Activated B cell treated with CpG ODN at 0.5 μM for 24 hours (primary cell): ENCODE data around the gene INSIG1. TPM values are rescaled to one million over a fixed set of nuclear protein-coding genes. Genes with fewer than 3 reads are reported as not detected.

Experiments used
- ATAC-seq: fragments of 200-7000 bp; cut with Tn5 transposase; one replicate; pipeline ENCODE4 v1.10.0; 2021; ENCODE audit warnings: low read depth, mild to moderate bottlenecking, moderate library complexity
- CTCF ChIA-PET: fragments of 350-600 bp; sonication (Branson Sonifier 250); formaldehyde crosslinking; loops from one replicate; lab custom pipeline; 2021; ENCODE audit warnings: antibody characterized with exemption; lab: Charles Lee
- POLR2A ChIA-PET: fragments of 350-600 bp; sonication (Branson Sonifier 250); formaldehyde crosslinking; loops from one replicate; lab custom pipeline; 2021; ENCODE audit warnings: antibody characterized with exemption; lab: Charles Lee
- DNase-seq: peaks from one replicate; pipeline ENCODE4 v3.0.0; 2022
- H3K27ac Mint-ChIP-seq: one replicate; pipeline ENCODE4 v1.8.0; 2020; ENCODE audit warnings: mixed read lengths
- H3K27me3 Mint-ChIP-seq: one replicate; pipeline ENCODE4 v1.8.0; 2021; ENCODE audit warnings: mixed read lengths
- H3K36me3 Mint-ChIP-seq: one replicate; pipeline ENCODE4 v1.8.0; 2021; ENCODE audit warnings: low read depth, mixed read lengths
- H3K4me1 Mint-ChIP-seq: one replicate; pipeline ENCODE4 v1.8.0; 2021; ENCODE audit warnings: mixed read lengths
- H3K4me3 Mint-ChIP-seq: one replicate; pipeline ENCODE4 v1.8.0; 2020; ENCODE audit warnings: mild to moderate bottlenecking, mixed read lengths
- H3K9me3 Mint-ChIP-seq: one replicate; pipeline ENCODE4 v1.8.0; 2020; ENCODE audit warnings: mixed read lengths
- CTCF ChIP-seq: fragments of 200-600 bp; IDR thresholded peaks from one replicate; pipeline ENCODE4 v1.8.0; 2022; ENCODE audit warnings: antibody characterized with exemption, mild to moderate bottlenecking
- intact Hi-C: fragments of 100-400 bp; cut with micrococcal nuclease; formaldehyde crosslinking; loops from one replicate; pipeline ENCODE4 v1.15.1; 2024
- total RNA-seq: library from RNA; stranded (reverse); gene quantifications from 2 replicates; pipeline ENCODE4 v1.2.3, GENCODE V29; 2022

INSIG1 gene
- total RNA-seq, 1 donor from 2014 or later = 79.6 TPM

DNA sequence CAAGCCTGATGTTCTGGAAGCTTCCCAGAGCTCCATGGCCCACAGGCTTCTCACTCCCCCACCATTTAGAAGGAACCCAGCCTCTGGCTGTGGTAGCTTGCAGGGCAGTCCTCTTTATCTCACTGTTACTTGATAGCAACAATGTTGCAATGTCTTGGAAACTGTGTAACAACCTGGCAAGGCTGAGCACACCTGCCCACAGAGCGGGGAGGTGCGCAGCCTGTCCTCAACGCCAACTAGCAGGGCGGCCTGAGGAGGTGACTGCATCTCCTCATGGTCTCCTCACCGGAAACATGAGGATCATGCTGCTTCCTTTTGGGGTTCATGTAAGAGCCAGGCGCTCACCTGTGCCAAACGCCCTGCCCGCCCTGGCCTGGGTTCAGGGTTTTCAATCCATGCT lies 43.7 kb upstream of the INSIG1 start:
- ChIA-PET POLR2A (no interaction called here), CTCF (no interaction called here)
- H3K27ac Mint-ChIP-seq = no peak overlapping the region
- no peak for ATAC-seq
- peaks cover 5% of the 10 kb centered on the region for H3K27me3 Mint-ChIP-seq
- H3K36me3 Mint-ChIP-seq = no peaks in the 10 kb centered on the region
- no peaks in the 10 kb centered on the region for H3K9me3 Mint-ChIP-seq
- H3K4me3 Mint-ChIP-seq = no peak overlapping the region
- TF ChIP-seq CTCF = no peak
- no peak for DNase-seq
- intact Hi-C loops = no loop called here
- no peaks in the 10 kb centered on the region for H3K4me1 Mint-ChIP-seq

DNA sequence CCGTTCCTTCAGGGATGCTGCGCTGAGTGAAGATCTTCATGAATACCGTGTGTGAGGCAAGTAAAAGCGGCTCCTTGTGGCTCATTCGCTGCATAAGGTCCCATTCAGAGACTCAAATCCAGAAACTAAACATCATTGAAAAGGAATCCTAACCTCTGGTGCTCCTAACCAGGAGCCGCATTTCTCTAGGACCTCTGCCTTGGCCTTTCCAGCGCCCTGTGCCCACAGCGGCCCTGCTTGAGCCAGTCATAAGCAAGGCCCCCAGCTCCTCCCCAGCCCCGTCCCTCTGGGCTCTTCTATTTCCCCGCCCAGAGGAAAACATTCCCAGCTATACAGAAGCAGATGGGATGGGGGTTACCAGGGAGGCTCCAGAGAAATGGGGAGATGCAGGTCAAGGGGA lies 42.6 kb upstream of the INSIG1 start:
- Mint-ChIP-seq H3K9me3 (no peaks in the 10 kb centered on the region), H3K4me3 (no peak overlapping the region), H3K27ac (no peak overlapping the region), H3K4me1 (no peaks in the 10 kb centered on the region), H3K27me3 (peaks cover 5% of the 10 kb centered on the region), H3K36me3 (no peaks in the 10 kb centered on the region)
- no peak for DNase-seq
- ChIA-PET CTCF (no interaction called here), POLR2A (no interaction called here)
- ATAC-seq = no peak
- intact Hi-C loops = no loop called here
- TF ChIP-seq CTCF = no peak

DNA sequence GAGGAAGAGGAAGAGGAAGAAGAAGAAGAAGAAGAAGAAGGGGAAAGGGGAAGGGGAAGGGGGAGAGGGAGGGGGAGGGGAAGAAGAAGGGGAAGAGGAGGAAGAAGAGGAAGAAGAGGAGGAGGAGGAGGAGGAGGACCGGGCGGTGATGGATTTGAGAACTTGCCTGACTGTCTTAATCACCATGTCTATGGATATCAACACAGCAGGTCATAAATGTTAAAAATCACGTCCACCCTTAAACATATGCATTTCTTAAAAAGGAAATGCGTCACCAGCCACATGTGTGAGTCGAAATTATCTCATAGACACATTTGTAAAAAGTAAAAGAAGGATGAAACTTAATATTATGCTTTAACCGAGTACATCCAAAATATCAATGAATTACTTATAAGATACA lies 42.1 kb upstream of the INSIG1 start:
- Mint-ChIP-seq H3K4me1 (no peaks in the 10 kb centered on the region), H3K9me3 (no peaks in the 10 kb centered on the region), H3K27me3 (peaks cover 5% of the 10 kb centered on the region), H3K4me3 (no peak overlapping the region), H3K27ac (no peak overlapping the region), H3K36me3 (no peaks in the 10 kb centered on the region)
- no peak for DNase-seq
- POLR2A ChIA-PET = no interaction called here
- intact Hi-C loops = no loop called here
- no peak for ATAC-seq
- TF ChIP-seq CTCF = no peak
- CTCF ChIA-PET = no interaction called here

DNA sequence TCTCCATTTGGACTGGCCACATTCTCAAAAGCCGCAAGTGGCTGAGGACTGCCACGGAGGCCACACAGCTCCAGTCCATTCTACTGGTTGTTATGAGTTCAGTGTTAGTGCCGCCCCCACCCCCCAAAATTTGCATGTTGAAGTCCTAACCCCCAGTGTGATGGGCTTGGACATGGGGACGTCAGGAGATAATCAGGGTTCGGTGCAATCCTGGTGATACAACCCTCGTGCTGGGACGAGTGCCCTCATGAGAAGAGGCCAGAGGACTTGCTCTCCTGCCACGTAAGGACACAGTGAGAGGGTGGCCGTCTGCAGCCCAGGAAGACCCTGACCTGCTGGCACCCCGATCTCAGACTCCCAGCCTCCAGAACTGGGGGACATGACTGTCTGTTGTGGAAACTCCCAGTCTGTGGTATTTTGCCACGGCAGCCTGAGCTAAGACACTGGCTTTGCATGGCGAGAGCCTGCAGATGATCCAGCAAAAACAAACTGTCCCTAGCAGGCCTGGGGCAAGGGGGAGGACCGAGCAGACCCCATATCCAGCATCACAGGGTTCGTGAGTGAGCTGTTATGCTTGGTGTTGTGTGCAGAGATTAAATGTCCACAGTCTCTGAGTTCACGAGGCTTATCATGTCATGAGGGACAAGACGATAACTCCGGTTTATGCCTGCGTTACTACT lies 41.5 kb upstream of the INSIG1 start:
- Mint-ChIP-seq H3K4me3 (no peak overlapping the region), H3K36me3 (no peaks in the 10 kb centered on the region), H3K4me1 (no peaks in the 10 kb centered on the region), H3K27me3 (peaks cover 5% of the 10 kb centered on the region), H3K27ac (no peak overlapping the region), H3K9me3 (no peaks in the 10 kb centered on the region)
- ChIA-PET POLR2A (no interaction called here), CTCF (no interaction called here)
- intact Hi-C loops = no loop called here
- DNase-seq = no peak
- no peak for ATAC-seq
- TF ChIP-seq CTCF = no peak

DNA sequence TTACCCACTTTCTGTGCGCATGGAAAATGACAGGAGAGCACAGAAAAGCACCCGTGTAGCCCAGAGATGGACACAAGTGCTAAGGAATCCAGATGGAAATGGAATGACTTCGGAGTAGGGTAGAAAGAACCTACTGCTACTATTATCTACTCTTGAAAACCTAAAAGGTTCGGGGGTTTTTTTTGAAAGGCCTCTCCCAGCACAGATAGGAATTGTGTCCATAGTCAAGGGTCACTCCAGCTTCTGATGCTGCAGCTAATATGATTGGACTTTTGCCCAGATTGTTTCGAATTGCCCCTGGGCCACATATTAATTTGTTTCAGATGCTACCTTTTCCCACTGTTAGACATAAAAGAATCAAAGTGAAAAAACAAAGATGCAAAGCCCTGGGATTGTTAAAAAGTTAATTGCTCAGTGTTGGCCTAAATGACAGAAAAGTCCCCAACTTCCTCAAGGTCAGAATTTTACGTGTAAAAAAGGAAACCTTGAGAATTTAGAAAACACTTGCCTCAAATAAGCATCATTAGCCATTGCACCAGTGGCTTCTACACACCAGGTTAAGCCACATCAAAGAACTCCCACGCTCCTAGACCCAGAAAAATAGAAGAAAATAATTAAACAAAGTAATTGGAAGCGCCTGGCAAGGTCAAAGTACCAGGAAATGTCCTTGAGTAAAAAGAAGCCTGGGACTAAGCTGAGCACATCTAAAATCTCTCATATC lies 40.8 kb upstream of the INSIG1 start:
- Mint-ChIP-seq H3K4me1 (no peaks in the 10 kb centered on the region), H3K27ac (no peak overlapping the region), H3K4me3 (no peak overlapping the region), H3K9me3 (no peaks in the 10 kb centered on the region), H3K27me3 (peaks cover 5% of the 10 kb centered on the region), H3K36me3 (no peaks in the 10 kb centered on the region)
- no peak for DNase-seq
- no peak for ATAC-seq
- TF ChIP-seq CTCF = no peak
- ChIA-PET CTCF (no interaction called here), POLR2A (no interaction called here)
- intact Hi-C loops = no loop called here
